H1 (cell line): ENCODE data around the gene DKK1. TPM values are rescaled to one million over a fixed set of nuclear protein-coding genes. Genes with fewer than 3 reads are reported as not detected.

Experiments
- CTCF ChIA-PET: fragments of 300-600 bp; sonication (Branson Sonifier 250); formaldehyde crosslinking; loops from one replicate; lab custom pipeline; 2021; ENCODE audit not compliant: partially characterized antibody; lab: Charles Lee
- POLR2A ChIA-PET: fragments of 300-600 bp; sonication (Branson Sonifier 250); formaldehyde crosslinking; loops from one replicate; lab custom pipeline; 2021; ENCODE audit warnings: inconsistent platforms; ENCODE audit not compliant: partially characterized antibody; lab: Charles Lee
- DNase-seq, 2 experiments: peaks; one replicate each; pipeline versions ENCODE4 v3.0.0 to v3.0.0-alpha.2; 2010 to 2022; ENCODE audit warnings: low spot score in 2 of 2, low read depth in 1 of 2, mixed read lengths in 1 of 2
- FAIRE-seq: peaks from 2 replicates; lab custom pipeline; 2011; peaks lifted over from hg19 to GRCh38; lab: Jason Lieb, UNC
- H2AFZ ChIP-seq: 2 replicates; pipeline ENCODE4 v1.8.1; 2012; ENCODE audit warnings: low read length, inconsistent platforms
- H2AK5ac ChIP-seq: 2 replicates; pipeline ENCODE4 v1.6.1; 2013; ENCODE audit warnings: low read depth, low read length
- H2BK120ac ChIP-seq: replicated peaks from 2 replicates; pipeline ENCODE3; 2013; ENCODE audit warnings: low read depth, low read length, inconsistent platforms
- H2BK12ac ChIP-seq: 2 replicates; pipeline ENCODE4 v1.6.1; 2013; ENCODE audit warnings: low read depth, low read length
- H2BK15ac ChIP-seq: 2 replicates; pipeline ENCODE4 v1.6.1; 2013; ENCODE audit warnings: low read length
- H2BK20ac ChIP-seq: 2 replicates; pipeline ENCODE4 v1.6.1; 2013; ENCODE audit warnings: low read length
- H2BK5ac ChIP-seq: 2 replicates; pipeline ENCODE4 v1.6.1; 2013; ENCODE audit warnings: low read depth, low read length
- H3K14ac ChIP-seq: 2 replicates; pipeline ENCODE4 v1.6.1; 2013; ENCODE audit warnings: inconsistent platforms; ENCODE audit not compliant: insufficient read length
- H3K18ac ChIP-seq: 2 replicates; pipeline ENCODE4 v1.6.1; 2013; ENCODE audit warnings: low read length; ENCODE audit errors: extremely low read depth
- H3K23ac ChIP-seq: 2 replicates; pipeline ENCODE4 v1.6.1; 2013; ENCODE audit warnings: inconsistent platforms; ENCODE audit not compliant: insufficient read length
- H3K23me2 ChIP-seq: 2 replicates; pipeline ENCODE4 v1.6.1; 2013; ENCODE audit warnings: low read depth, low read length
- H3K27ac ChIP-seq: 2 replicates; pipeline ENCODE4 v1.6.1; 2011; ENCODE audit warnings: low read depth, low read length, inconsistent platforms
- H3K27me3 ChIP-seq, 4 experiments: replicated peaks in 1 of 4; 1 replicate in 1 of 4; 2 replicates in 3 of 4; pipeline versions ENCODE4 v1.6.1 to v1.8.1; 2011 to 2013; ENCODE audit warnings: low read length in 3 of 4, mild to moderate bottlenecking in 3 of 4, inconsistent platforms in 2 of 4, mixed read lengths in 2 of 4, moderate library complexity in 1 of 4; ENCODE audit not compliant: control insufficient read depth in 3 of 4, insufficient read depth in 3 of 4; ENCODE audit errors: extremely low read depth in 1 of 4
- H3K36me3 ChIP-seq, 4 experiments: 2 replicates each; pipeline versions ENCODE4 v1.6.1 to v1.8.1; 2011 to 2013; ENCODE audit warnings: mild to moderate bottlenecking in 4 of 4, low read length in 3 of 4, moderate library complexity in 2 of 4, control low read depth in 1 of 4, inconsistent platforms in 1 of 4; ENCODE audit not compliant: insufficient read depth in 4 of 4, control insufficient read depth in 2 of 4
- H3K4ac ChIP-seq: replicated peaks from 2 replicates; pipeline ENCODE3; 2013; ENCODE audit warnings: low read length, low read depth, mixed read lengths, inconsistent platforms; ENCODE audit not compliant: insufficient read length
- H3K4me1 ChIP-seq, 4 experiments: replicated peaks in 1 of 4; 1 replicate in 1 of 4; 2 replicates in 3 of 4; pipeline versions ENCODE4 v1.6.1 to v1.8.1; 2011 to 2013; ENCODE audit warnings: low read length in 3 of 4, inconsistent platforms in 2 of 4, mixed read lengths in 1 of 4; ENCODE audit not compliant: insufficient read depth in 4 of 4, control insufficient read depth in 3 of 4
- H3K4me2 ChIP-seq, 2 experiments: 2 replicates each; pipeline versions ENCODE4 v1.6.1 to v1.8.1; 2011 to 2013; ENCODE audit warnings: low read depth in 2 of 2, low read length in 2 of 2, control low read depth in 1 of 2, inconsistent platforms in 1 of 2, mild to moderate bottlenecking in 1 of 2; ENCODE audit not compliant: insufficient read depth in 1 of 2
- H3K4me3 ChIP-seq, 4 experiments: fragments of 200-600, 300-600 bp in 1 of 4; sonication (generic), shearing (Covaris generic), sonication (Bioruptor Twin) in 1 of 4; 2 replicates each; pipeline versions ENCODE4 v1.5.1 to v1.8.1; 2011 to 2016; ENCODE audit warnings: low read length in 4 of 4, low read depth in 3 of 4, control low read depth in 2 of 4, inconsistent platforms in 2 of 4, mild to moderate bottlenecking in 2 of 4, mixed read lengths in 1 of 4, moderate library complexity in 1 of 4; ENCODE audit not compliant: insufficient read depth in 2 of 4; ENCODE audit errors: extremely low read depth in 1 of 4
- H3K56ac ChIP-seq: replicated peaks from 2 replicates; pipeline ENCODE3; 2013; ENCODE audit warnings: low read depth, mild to moderate bottlenecking, mixed read lengths, low read length, inconsistent platforms; ENCODE audit not compliant: insufficient read length
- H3K79me1 ChIP-seq: 2 replicates; pipeline ENCODE4 v1.6.1; 2013; ENCODE audit warnings: low read depth, low read length, control low read depth
- H3K79me2 ChIP-seq, 2 experiments: 2 replicates each; pipeline versions ENCODE4 v1.6.1 to v1.8.1; 2012 to 2013; ENCODE audit warnings: low read length in 2 of 2, mild to moderate bottlenecking in 2 of 2, inconsistent platforms in 1 of 2; ENCODE audit not compliant: insufficient read depth in 2 of 2, control insufficient read depth in 1 of 2
- H3K9ac ChIP-seq, 4 experiments: replicated peaks in 1 of 4; 1 replicate in 1 of 4; 2 replicates in 3 of 4; pipeline versions ENCODE4 v1.6.1 to v1.8.1; 2011 to 2013; ENCODE audit warnings: low read depth in 3 of 4, low read length in 3 of 4, control low read depth in 2 of 4, mild to moderate bottlenecking in 2 of 4, moderate library complexity in 2 of 4, inconsistent platforms in 1 of 4; ENCODE audit errors: extremely low read depth in 1 of 4
- H3K9me3 ChIP-seq, 2 experiments: 2 replicates each; pipeline versions ENCODE4 v1.6.1 to v1.8.1; 2012 to 2013; ENCODE audit warnings: mild to moderate bottlenecking in 2 of 2, moderate library complexity in 2 of 2, control low read depth in 1 of 2, inconsistent platforms in 1 of 2, low read depth in 1 of 2, low read length in 1 of 2, mixed read lengths in 1 of 2; ENCODE audit not compliant: insufficient read depth in 2 of 2
- H4K20me1 ChIP-seq, 2 experiments: replicated peaks in 1 of 2; 2 replicates each; pipeline versions ENCODE3 to v1.8.1; 2011 to 2013; ENCODE audit warnings: inconsistent platforms in 2 of 2, low read length in 2 of 2, mild to moderate bottlenecking in 1 of 2; ENCODE audit not compliant: insufficient read depth in 2 of 2, control insufficient read depth in 1 of 2
- H4K5ac ChIP-seq: 2 replicates; pipeline ENCODE4 v1.6.1; 2013; ENCODE audit warnings: low read length, low read depth, mixed read lengths, inconsistent platforms; ENCODE audit not compliant: insufficient read length
- H4K8ac ChIP-seq: 2 replicates; pipeline ENCODE4 v1.8.0; 2013; ENCODE audit warnings: mild to moderate bottlenecking, moderate library complexity, low read length, inconsistent platforms; ENCODE audit not compliant: insufficient read depth; ENCODE audit errors: extremely low read depth
- H4K91ac ChIP-seq: replicated peaks from 2 replicates; pipeline ENCODE3; 2013; ENCODE audit warnings: low read length, mixed read lengths, inconsistent platforms; ENCODE audit not compliant: insufficient read length
- BACH1 ChIP-seq: IDR thresholded peaks from 2 replicates; pipeline ENCODE4 v1.6.1; 2012; ENCODE audit warnings: low read length, improper control_type of control experiment
- BRCA1 ChIP-seq: IDR thresholded peaks from 2 replicates; pipeline ENCODE4 v1.6.1; 2012; ENCODE audit warnings: low read depth, low read length, improper control_type of control experiment
- KDM4A ChIP-seq: IDR thresholded peaks from one replicate; pipeline ENCODE4 v1.7.1; 2012; ENCODE audit warnings: low read depth, mild to moderate bottlenecking, moderate library complexity, low read length, inconsistent platforms; ENCODE audit not compliant: severe bottlenecking
- WGBS, 2 experiments: shearing (Covaris generic) in 1 of 2; methylation state at CpG; one replicate each; pipeline versions ENCODE4 v1.1.6 to v1.1.7; 2013 to 2015; ENCODE audit warnings: low lambda C conversion rate in 2 of 2, mixed read lengths in 2 of 2, inconsistent platforms in 1 of 2, low coverage in 1 of 2, missing lambda C conversion rate in 1 of 2; ENCODE audit not compliant: insufficient replicate concordance in 2 of 2, insufficient coverage in 1 of 2, insufficient read length in 1 of 2; ENCODE audit errors: extremely low coverage in 1 of 2, missing lambda C conversion rate in 1 of 2; 5-methylcytosine and 5-hydroxymethylcytosine counted together
- polyA plus RNA-seq, 7 experiments: library from polyadenylated mRNA; depleted of rRNA in 3 of 7; stranded (reverse) in 5 of 7; unstranded in 2 of 7; fragments of >200 nt in 5 of 7; fragments of 200-250 nt in 2 of 7; gene quantifications; 1 replicate in 5 of 7; 2 replicates in 1 of 7; 4 replicates in 1 of 7; pipeline versions ENCODE4 v1.2.1 to v1.2.3, GENCODE V29; 2011 to 2013; ENCODE audit warnings: missing spikeins in 2 of 7, mixed read lengths in 2 of 7
- total RNA-seq: library from RNA; stranded (reverse); fragmentation: NEBNext Ultra II Directional; extraction: Animal tissue kit (Norgen Biotek cat#: 25700); gene quantifications from 2 replicates; pipeline ENCODE4 v1.2.1, GENCODE V29; 2021

Gene DKK1
- total and polyA plus RNA-seq, 2 of the 8 experiments (the other 6 are each of a cell fraction or from before 2014, with no cell fraction given), result 0.36 to 0.61 TPM

DNA sequence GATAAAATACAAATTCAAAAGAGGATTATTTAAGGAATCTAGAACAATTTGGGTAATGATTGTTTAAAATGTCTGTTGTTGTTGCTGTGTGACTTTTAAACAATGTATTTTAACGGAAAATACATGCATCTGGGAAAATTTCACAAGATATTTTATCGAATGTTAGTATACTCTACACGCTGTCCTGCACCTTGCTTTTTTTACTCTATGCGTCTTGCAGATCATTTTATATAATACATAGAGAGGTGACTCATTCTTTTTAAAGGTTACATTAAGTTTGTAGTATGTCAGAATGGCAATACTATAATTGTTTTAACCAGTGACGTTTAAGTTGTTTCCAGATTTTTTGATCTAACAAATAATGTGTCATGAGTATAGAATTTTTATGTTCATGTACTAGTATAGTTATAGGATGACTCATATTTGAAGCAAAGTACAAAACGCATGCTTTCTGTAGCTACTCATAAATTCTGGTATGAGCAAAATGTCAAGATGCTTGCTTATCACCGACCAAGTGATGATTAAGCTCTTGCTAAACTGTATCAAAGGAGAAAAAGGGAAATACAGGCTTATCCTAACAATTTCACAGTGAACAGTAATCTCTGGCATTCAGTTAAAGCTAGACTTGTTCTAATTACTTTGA lies 4.9 kb downstream of the DKK1 start:
- Histone ChIP-seq H3K14ac (no peak overlapping the region), H3K9ac (no peak overlapping the region), H3K36me3 (no peaks in the 10 kb centered on the region), H4K5ac (no peak overlapping the region), H2BK12ac (no peak overlapping the region), H3K4me1 (peaks cover 0 to 5% (median 2%) of the 10 kb centered on the region in 4 experiments; a peak in 4 of 7 replicates), H3K56ac (no peak overlapping the region), H2BK120ac (no peak overlapping the region), H3K27ac (no peak overlapping the region), H3K4me2 (no peak overlapping the region), H4K20me1 (peaks cover 0 to 2% of the 10 kb centered on the region in 2 experiments), H4K8ac (no peak overlapping the region), H2BK5ac (no peak overlapping the region), H2BK15ac (no peak overlapping the region), H3K27me3 (peaks cover 14 to 29% (median 22%) of the 10 kb centered on the region in 4 experiments), H3K9me3 (no peaks in the 10 kb centered on the region), H2BK20ac (no peak overlapping the region), H2AFZ (no peak overlapping the region), H3K18ac (no peak overlapping the region), H3K79me2 (no peaks in the 10 kb centered on the region), H3K23ac (no peak overlapping the region), H3K4ac (no peak overlapping the region), H2AK5ac (no peak overlapping the region), H4K91ac (no peak overlapping the region), H3K23me2 (peaks cover 4% of the 10 kb centered on the region; the same call in 1 of the 2 replicates), H3K79me1 (no peaks in the 10 kb centered on the region), H3K4me3 (no peak overlapping the region)
- ChIA-PET POLR2A (no interaction called here), CTCF (interaction anchor here (0.8 to 2.9 kb wide), 3 partner anchors 11 to 172 kb away, joined by 3 to 11 read pairs (median 9); no protein-coding TSS in a partner anchor)
- no peak for FAIRE-seq
- 89% methylated on average over 7 of the region's 7 CpGs; no CpG with 5 or more reads in 1 of the 2 experiments for WGBS, 2 experiments
- no peak for DNase-seq
- TF ChIP-seq BACH1 (no peak), BRCA1 (no peak), KDM4A (no peak)
